IMR-90 (cell line): ENCODE measurements around the gene ANO10. TPM values are rescaled to one million over a fixed set of nuclear protein-coding genes. Genes with fewer than 3 reads are reported as not detected.

ENCODE experiments used
- ATAC-seq: fragments of 200-7000 bp; cut with Tn5 transposase; 2 replicates; pipeline ENCODE4 v1.9.1; 2020; ENCODE audit warnings: low read depth, mild to moderate bottlenecking, moderate library complexity
- BruUV-seq: library from RNA; stranded (reverse); fragments of 400-500 nt; replicated peaks from 2 replicates; lab custom pipeline; 2021; lab: Mats Ljungman, UMichigan
- CTCF ChIA-PET: fragments of 300-600 bp; formaldehyde crosslinking; extraction: SDS; loops from one replicate; lab custom pipeline; 2021; ENCODE audit warnings: antibody characterized with exemption; lab: Yijun Ruan, JAX
- POLR2A ChIA-PET: fragments of 300-600 bp; sonication (Branson Sonifier 250); formaldehyde crosslinking; loops from one replicate; lab custom pipeline; 2022; ENCODE audit warnings: antibody characterized with exemption; ENCODE audit not compliant: unreplicated experiment; lab: Charles Lee
- DNase-seq: peaks from one replicate; pipeline ENCODE4 v3.0.0; 2013
- H2AFZ ChIP-seq: replicated peaks from 2 replicates; pipeline ENCODE3; 2013; ENCODE audit warnings: low read length, mild to moderate bottlenecking; ENCODE audit not compliant: poor library complexity
- H2AK5ac ChIP-seq: 2 replicates; pipeline ENCODE4 v1.6.1; 2013; ENCODE audit warnings: low read depth, low read length, inconsistent platforms
- H2AK9ac ChIP-seq: replicated peaks from 2 replicates; pipeline ENCODE3; 2013; ENCODE audit warnings: mild to moderate bottlenecking, low read depth, low read length, moderate library complexity; ENCODE audit not compliant: poor library complexity
- H2BK120ac ChIP-seq: 2 replicates; pipeline ENCODE4 v1.6.1; 2013; ENCODE audit warnings: low read depth, low read length, inconsistent platforms
- H2BK15ac ChIP-seq: 3 replicates; pipeline ENCODE4 v1.6.1; 2013; ENCODE audit warnings: low read depth, low read length, inconsistent platforms
- H2BK20ac ChIP-seq: 2 replicates; pipeline ENCODE4 v1.6.1; 2013; ENCODE audit warnings: low read depth, mild to moderate bottlenecking, inconsistent platforms, low read length, moderate library complexity
- H2BK5ac ChIP-seq: 2 replicates; pipeline ENCODE4 v1.6.1; 2013; ENCODE audit warnings: mild to moderate bottlenecking, low read depth, low read length, inconsistent platforms; ENCODE audit not compliant: poor library complexity, severe bottlenecking
- H3K14ac ChIP-seq: replicated peaks from 2 replicates; pipeline ENCODE4 v1.6.1; 2013; ENCODE audit warnings: low read depth, low read length, inconsistent platforms
- H3K18ac ChIP-seq: 2 replicates; pipeline ENCODE4 v1.6.1; 2013; ENCODE audit warnings: low read depth, low read length, control low read depth
- H3K23ac ChIP-seq: 2 replicates; pipeline ENCODE4 v1.6.1; 2013; ENCODE audit warnings: low read depth, low read length, inconsistent platforms
- H3K27ac ChIP-seq: 2 replicates; pipeline ENCODE4 v1.5.1; 2013; ENCODE audit warnings: mild to moderate bottlenecking, control low read depth, low read length; ENCODE audit not compliant: insufficient read depth
- H3K27me3 ChIP-seq: 2 replicates; pipeline ENCODE4 v1.6.1; 2013; ENCODE audit warnings: low read length; ENCODE audit not compliant: control insufficient read depth, insufficient read depth
- H3K36me3 ChIP-seq: 2 replicates; pipeline ENCODE4 v1.6.1; 2013; ENCODE audit warnings: low read length, mixed read lengths; ENCODE audit not compliant: control insufficient read depth, insufficient read depth
- H3K4ac ChIP-seq: 2 replicates; pipeline ENCODE4 v1.6.1; 2013; ENCODE audit warnings: low read depth, low read length, inconsistent platforms
- H3K4me1 ChIP-seq: 2 replicates; pipeline ENCODE4 v1.6.1; 2013; ENCODE audit warnings: low read length, mixed read lengths; ENCODE audit not compliant: control insufficient read depth, insufficient read depth
- H3K4me2 ChIP-seq: 2 replicates; pipeline ENCODE4 v1.6.1; 2013; ENCODE audit warnings: low read depth, mild to moderate bottlenecking, control low read depth, low read length, moderate library complexity
- H3K4me3 ChIP-seq: 2 replicates; pipeline ENCODE4 v1.5.1; 2013; ENCODE audit warnings: low read depth, mild to moderate bottlenecking, control low read depth, low read length, moderate library complexity; ENCODE audit not compliant: insufficient read depth
- H3K56ac ChIP-seq: 2 replicates; pipeline ENCODE4 v1.6.1; 2013; ENCODE audit warnings: low read length, inconsistent platforms; ENCODE audit not compliant: insufficient read depth; ENCODE audit errors: extremely low read depth
- H3K79me1 ChIP-seq, 2 experiments: 2 replicates each; pipeline ENCODE4 v1.6.1; 2013; ENCODE audit warnings: low read length in 2 of 2, inconsistent platforms in 1 of 2, low read depth in 1 of 2
- H3K9ac ChIP-seq: 2 replicates; pipeline ENCODE4 v1.6.1; 2013; ENCODE audit warnings: low read depth, low read length, control low read depth
- H3K9me1 ChIP-seq: 2 replicates; pipeline ENCODE4 v1.6.1; 2013; ENCODE audit warnings: low read length, inconsistent platforms; ENCODE audit not compliant: insufficient read depth
- H3K9me3 ChIP-seq: 2 replicates; pipeline ENCODE4 v1.6.1; 2013; ENCODE audit warnings: low read length; ENCODE audit not compliant: control insufficient read depth, insufficient read depth
- H4K20me1 ChIP-seq: 2 replicates; pipeline ENCODE4 v1.6.1; 2013; ENCODE audit warnings: low read length, inconsistent platforms; ENCODE audit not compliant: insufficient read depth
- H4K5ac ChIP-seq: 2 replicates; pipeline ENCODE4 v1.6.1; 2013; ENCODE audit warnings: mild to moderate bottlenecking, low read depth, low read length, control low read depth
- H4K8ac ChIP-seq, 2 experiments: 2 replicates each; pipeline ENCODE4 v1.6.1; 2013; ENCODE audit warnings: low read depth in 2 of 2, low read length in 2 of 2, control low read depth in 1 of 2, inconsistent platforms in 1 of 2
- H4K91ac ChIP-seq: 2 replicates; pipeline ENCODE4 v1.6.1; 2013; ENCODE audit warnings: low read depth, low read length, inconsistent platforms; ENCODE audit not compliant: insufficient read depth
- MAFK ChIP-seq: IDR thresholded peaks from 2 replicates; pipeline ENCODE4 v1.6.1; 2012; ENCODE audit warnings: low read depth, low read length, improper control_type of control experiment
- WGBS, 2 experiments: methylation state at CpG; one replicate each; pipeline versions ENCODE4 v1.1.5 to v1.1.7; 2013; ENCODE audit warnings: missing lambda C conversion rate in 2 of 2; ENCODE audit not compliant: insufficient read length in 1 of 2; ENCODE audit errors: extremely low coverage in 2 of 2; 5-methylcytosine and 5-hydroxymethylcytosine counted together
- dilution Hi-C: fragments of 300-500 bp; cut with HindIII; formaldehyde crosslinking; loops from one replicate; pipeline ENCODE4 v1.14.3; 2018; ENCODE audit warnings: low sequenced_read_pairs; ENCODE audit not compliant: unreplicated experiment
- in situ Hi-C: fragments of 300-500 bp; cut with MboI; formaldehyde crosslinking; loops from 3 replicates; pipeline ENCODE4 v1.14.3; 2019; ENCODE audit warnings: low sequenced_read_pairs, inconsistent platforms, mixed read lengths
- intact Hi-C: fragments of 100-400 bp; cut with micrococcal nuclease; formaldehyde crosslinking; loops from 2 replicates; pipeline ENCODE4 v1.10.0; 2022
- polyA plus RNA-seq, 3 experiments: library from polyadenylated mRNA; depleted of rRNA; stranded (reverse); fragments of >200 nt; gene quantifications; 2 replicates each; pipeline ENCODE4 v1.2.3, GENCODE V29; 2012; ENCODE audit warnings: low replicate concordance in 1 of 3
- total RNA-seq: library from RNA; depleted of rRNA; stranded (reverse); fragments of >200 nt; gene quantifications from 2 replicates; pipeline ENCODE4 v1.2.3, GENCODE V29; 2012
- TF ChIP-seq, protein P1 (sequence below): conservative IDR thresholded peaks from 2 replicates; pipeline ENCODE4 v1.5.1; 2012; ENCODE audit warnings: mild to moderate bottlenecking, low read depth, low read length, improper control_type of control experiment

Gene ANO10
- total and polyA plus RNA-seq, 2 of the 4 experiments (the other 2 are of a cell fraction): 28.5 to 41.6 TPM

DNA sequence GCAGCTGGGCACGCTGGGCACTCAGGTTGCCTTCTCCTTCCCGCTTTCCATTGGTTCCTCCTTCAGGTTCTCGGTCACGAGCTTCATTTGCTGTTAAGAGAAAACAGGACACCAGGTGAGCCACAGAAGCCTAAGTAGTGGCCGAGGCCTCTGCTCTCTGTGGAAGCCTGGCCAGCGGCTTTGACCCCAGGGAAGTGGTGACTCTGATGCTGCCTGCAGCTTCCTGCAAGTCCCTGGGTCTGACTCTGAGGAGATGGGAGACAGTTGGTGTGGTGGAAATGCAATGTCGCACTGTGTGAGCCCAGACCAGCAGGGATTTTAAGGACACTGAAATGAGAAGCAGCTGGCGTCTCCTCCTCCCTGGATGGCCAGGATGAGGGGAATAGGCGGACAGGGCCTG is 254.9 kb downstream of the ANO10 start:
- no peak overlapping the region for H3K56ac ChIP-seq
- no peak overlapping the region for H3K4ac ChIP-seq
- no peak overlapping the region for H2BK15ac ChIP-seq
- H3K9ac ChIP-seq: no peak overlapping the region
- H2AK5ac ChIP-seq: no peak overlapping the region
- in situ Hi-C loops (no loop called here), intact Hi-C loops (no loop called here), dilution Hi-C loops (no loop called here)
- H4K8ac ChIP-seq: no peak overlapping the region
- no peak overlapping the region for H3K23ac ChIP-seq
- no peak overlapping the region for H2AK9ac ChIP-seq
- BruUV-seq: no TSS peak
- H3K4me1 ChIP-seq: peaks cover 7% of the 10 kb centered on the region; the same call in 1 of the 2 replicates
- H3K18ac ChIP-seq: no peak overlapping the region
- DNase-seq (no peak), ATAC-seq (no peak)
- H3K4me2 ChIP-seq: no peak overlapping the region
- H3K14ac ChIP-seq: no peak overlapping the region
- H2AFZ ChIP-seq: no peak overlapping the region
- no peak overlapping the region for H3K4me3 ChIP-seq
- no peak overlapping the region for H2BK120ac ChIP-seq
- ChIA-PET CTCF (no interaction called here), POLR2A (interaction anchor here (0.5 kb wide), 1 partner anchor 133 kb away, joined by 3 read pairs; no protein-coding TSS in a partner anchor)
- H4K91ac ChIP-seq: no peak overlapping the region
- no peak overlapping the region for H3K27ac ChIP-seq
- peaks cover 16% of the 10 kb centered on the region for H3K9me1 ChIP-seq
- H3K27me3 ChIP-seq: no peaks in the 10 kb centered on the region
- no peaks in the 10 kb centered on the region for H4K20me1 ChIP-seq
- H2BK20ac ChIP-seq: no peak overlapping the region
- WGBS, 2 experiments: 95% methylated on average over 6 of the region's 9 CpGs; no CpG with 5 or more reads in 1 of the 2 experiments
- TF ChIP-seq, protein P1, sequence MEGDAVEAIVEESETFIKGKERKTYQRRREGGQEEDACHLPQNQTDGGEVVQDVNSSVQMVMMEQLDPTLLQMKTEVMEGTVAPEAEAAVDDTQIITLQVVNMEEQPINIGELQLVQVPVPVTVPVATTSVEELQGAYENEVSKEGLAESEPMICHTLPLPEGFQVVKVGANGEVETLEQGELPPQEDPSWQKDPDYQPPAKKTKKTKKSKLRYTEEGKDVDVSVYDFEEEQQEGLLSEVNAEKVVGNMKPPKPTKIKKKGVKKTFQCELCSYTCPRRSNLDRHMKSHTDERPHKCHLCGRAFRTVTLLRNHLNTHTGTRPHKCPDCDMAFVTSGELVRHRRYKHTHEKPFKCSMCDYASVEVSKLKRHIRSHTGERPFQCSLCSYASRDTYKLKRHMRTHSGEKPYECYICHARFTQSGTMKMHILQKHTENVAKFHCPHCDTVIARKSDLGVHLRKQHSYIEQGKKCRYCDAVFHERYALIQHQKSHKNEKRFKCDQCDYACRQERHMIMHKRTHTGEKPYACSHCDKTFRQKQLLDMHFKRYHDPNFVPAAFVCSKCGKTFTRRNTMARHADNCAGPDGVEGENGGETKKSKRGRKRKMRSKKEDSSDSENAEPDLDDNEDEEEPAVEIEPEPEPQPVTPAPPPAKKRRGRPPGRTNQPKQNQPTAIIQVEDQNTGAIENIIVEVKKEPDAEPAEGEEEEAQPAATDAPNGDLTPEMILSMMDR: no peak
- TF ChIP-seq MAFK: no peak
- H2BK5ac ChIP-seq: no peak overlapping the region
- H4K5ac ChIP-seq: no peak overlapping the region
- no peaks in the 10 kb centered on the region; a peak in 1 of 4 replicates for H3K79me1 ChIP-seq
- H3K9me3 ChIP-seq: no peaks in the 10 kb centered on the region
- peaks cover 10% of the 10 kb centered on the region; the same call in 1 of the 2 replicates for H3K36me3 ChIP-seq
